Transverse colon (tissue), 4 donors: ENCODE measurements around the gene RFPL3. TPM values are rescaled to one million over a fixed set of nuclear protein-coding genes. Genes with fewer than 3 reads are reported as not detected.
"Not testable (repeated sequence)": the region's sequence is repeated elsewhere in the genome, so short reads cannot be mapped to it uniquely, and the experiment has no call there.

Experiments
- DNase-seq: peaks from one replicate; pipeline ENCODE4 v3.0.0-alpha.2; 2019
- H3K27ac ChIP-seq, 4 donors: fragments of 200-600 bp; sonication (generic); 2 replicates each; pipeline ENCODE4 v1.5.1; 2016 to 2018; ENCODE audit warnings: inconsistent platforms in 4 of 4
- H3K27me3 ChIP-seq: fragments of 200-600 bp; sonication (generic); 2 replicates; pipeline ENCODE4 v1.5.1; 2017; ENCODE audit warnings: inconsistent platforms
- H3K36me3 ChIP-seq, 4 donors: fragments of 200-600 bp; sonication (generic); 2 replicates each; pipeline ENCODE4 v1.5.1; 2017 to 2019; ENCODE audit warnings: inconsistent platforms in 4 of 4
- H3K4me1 ChIP-seq, 4 donors: fragments of 200-600 bp; sonication (generic); 2 replicates each; pipeline ENCODE4 v1.5.1; 2017 to 2020; ENCODE audit warnings: inconsistent platforms in 4 of 4
- H3K4me3 ChIP-seq, 4 donors: fragments of 200-600 bp; sonication (generic); 1 replicate in 1 of 4; 2 replicates in 3 of 4; pipeline versions ENCODE4 v1.5.1 to v1.6.1; 2017 to 2019; ENCODE audit warnings: inconsistent platforms in 4 of 4
- H3K9me3 ChIP-seq, 2 donors: fragments of 200-600 bp; sonication (generic); 2 replicates each; pipeline ENCODE4 v1.5.1; 2017 to 2019; ENCODE audit warnings: inconsistent platforms in 2 of 2
- EP300 ChIP-seq: sonication (generic); formaldehyde crosslinking; IDR thresholded peaks from one replicate; pipeline ENCODE4 v1.6.1; 2017; ENCODE audit warnings: antibody characterized with exemption, low read depth
- POLR2A ChIP-seq: fragments of 450-650 bp; IDR thresholded peaks from one replicate; pipeline ENCODE4 v1.6.1; 2016; ENCODE audit warnings: antibody characterized with exemption, mild to moderate bottlenecking, moderate library complexity
- POLR2AphosphoS5 ChIP-seq, 3 donors: sonication (generic); formaldehyde crosslinking; IDR thresholded peaks; one replicate each; pipeline ENCODE4 v1.6.1; 2016; ENCODE audit warnings: antibody characterized with exemption in 3 of 3
- WGBS, 2 donors: methylation state at CpG; one replicate each; pipeline ENCODE4 v1.1.5; 2018; ENCODE audit warnings: low coverage in 1 of 2; 5-methylcytosine and 5-hydroxymethylcytosine counted together
- in situ Hi-C, 4 donors: fragments of 200-750 bp; cut with MboI; loops; one replicate each; pipeline versions ENCODE4 v1.15.0 to v1.15.1; 2017; ENCODE audit warnings: low sequenced_read_pairs in 3 of 4, low pct_ligation_motif_present in 1 of 4, low pct_unique_long_range_greater_than_20kb in 1 of 4
- intact Hi-C: fragments of 100-400 bp; cut with DNase I; formaldehyde crosslinking; loops from one replicate; pipeline ENCODE4 v1.15.1; 2023; ENCODE audit warnings: low total_unique reads
- total RNA-seq, 4 donors: library from RNA; depleted of rRNA; stranded (reverse); fragments of >200 nt; gene quantifications; one replicate each; pipeline ENCODE4 v1.1.0, GENCODE V29; 2016
- TF ChIP-seq, protein P1 (sequence below), 5 experiments: fragments of 200-600 bp in 3 of 5; fragments of 450-650 bp in 2 of 5; sonication (generic) in 3 of 5; IDR thresholded peaks; 1 replicate in 2 of 5; 2 replicates in 3 of 5; pipeline ENCODE4 v1.5.1; 2016 to 2017; ENCODE audit warnings: antibody characterized with exemption in 5 of 5, inconsistent platforms in 3 of 5, mild to moderate bottlenecking in 2 of 5, moderate library complexity in 1 of 5

Gene RFPL3
- total RNA-seq, 4 donors from 2014 or later, result not detected

GRCh38 chr22:32354360-32355351, 3.0 kb upstream of the RFPL3 start:
- Histone ChIP-seq H3K27me3 (no peaks in the 10 kb centered on the region), H3K9me3 (no peaks in the 10 kb centered on the region), H3K27ac (no peak overlapping the region), H3K4me3 (no peak overlapping the region), H3K4me1 (no peaks in the 10 kb centered on the region), H3K36me3 (no peaks in the 10 kb centered on the region)
- 60 to 88% methylated on average over 3 to 30 of the region's 30 CpGs for WGBS, 2 donors
- TF ChIP-seq POLR2AphosphoS5 (IDR thresholded peaks at IDR 0.05) (no peak), EP300 (no peak), POLR2A (no peak)
- TF ChIP-seq, protein P1, sequence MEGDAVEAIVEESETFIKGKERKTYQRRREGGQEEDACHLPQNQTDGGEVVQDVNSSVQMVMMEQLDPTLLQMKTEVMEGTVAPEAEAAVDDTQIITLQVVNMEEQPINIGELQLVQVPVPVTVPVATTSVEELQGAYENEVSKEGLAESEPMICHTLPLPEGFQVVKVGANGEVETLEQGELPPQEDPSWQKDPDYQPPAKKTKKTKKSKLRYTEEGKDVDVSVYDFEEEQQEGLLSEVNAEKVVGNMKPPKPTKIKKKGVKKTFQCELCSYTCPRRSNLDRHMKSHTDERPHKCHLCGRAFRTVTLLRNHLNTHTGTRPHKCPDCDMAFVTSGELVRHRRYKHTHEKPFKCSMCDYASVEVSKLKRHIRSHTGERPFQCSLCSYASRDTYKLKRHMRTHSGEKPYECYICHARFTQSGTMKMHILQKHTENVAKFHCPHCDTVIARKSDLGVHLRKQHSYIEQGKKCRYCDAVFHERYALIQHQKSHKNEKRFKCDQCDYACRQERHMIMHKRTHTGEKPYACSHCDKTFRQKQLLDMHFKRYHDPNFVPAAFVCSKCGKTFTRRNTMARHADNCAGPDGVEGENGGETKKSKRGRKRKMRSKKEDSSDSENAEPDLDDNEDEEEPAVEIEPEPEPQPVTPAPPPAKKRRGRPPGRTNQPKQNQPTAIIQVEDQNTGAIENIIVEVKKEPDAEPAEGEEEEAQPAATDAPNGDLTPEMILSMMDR (IDR thresholded peaks at IDR 0.05), result no peak
- DNase-seq, result no peak
- intact Hi-C loops (no loop called here), in situ Hi-C loops (no loop called here)

DNA sequence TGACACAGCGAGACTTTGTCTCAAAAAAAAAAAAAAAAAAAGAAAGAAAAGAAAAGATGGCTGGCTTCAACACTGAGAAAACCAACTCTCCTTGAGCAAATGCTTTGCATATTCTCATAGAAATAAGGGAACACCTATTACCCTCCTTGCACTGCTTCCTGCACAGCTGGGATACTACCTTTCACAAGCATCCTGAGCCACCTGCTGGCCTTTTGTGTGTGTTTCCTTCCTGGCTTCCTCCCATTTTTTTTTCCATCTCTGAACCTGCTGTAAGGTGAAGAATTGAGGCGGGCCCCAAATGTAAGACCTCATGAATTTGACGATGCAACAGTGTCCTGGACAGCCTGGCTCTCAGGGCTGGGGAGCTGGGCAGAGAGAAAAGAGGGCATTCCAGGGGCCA, 1.9 kb upstream of the RFPL3 start:
- 70 to 80% methylated on average over 3 of the region's 3 CpGs for WGBS, 2 donors

GRCh38 chr22:32360096-32360495, 2.4 kb downstream of the RFPL3 start:
- H3K4me3 ChIP-seq, H3K27ac ChIP-seq, H3K4me1 ChIP-seq, H3K36me3 ChIP-seq, in situ Hi-C loops, intact Hi-C loops, H3K27me3 ChIP-seq, H3K9me3 ChIP-seq, DNase-seq: not testable (repeated sequence)
- WGBS, 2 donors, result 37 to 79% methylated on average over 3 to 11 of the region's 11 CpGs

More for the DNA sequence above, 1.9 kb upstream of the RFPL3 start:
- in situ Hi-C loops, result no loop called here
- no peak for DNase-seq
- TF ChIP-seq EP300, result no peak
- no peak for TF ChIP-seq POLR2A
- no peak for TF ChIP-seq POLR2AphosphoS5 (IDR thresholded peaks at IDR 0.05)
- TF ChIP-seq, protein P1 (IDR thresholded peaks at IDR 0.05), result no peak
- intact Hi-C loops, result no loop called here
- Histone ChIP-seq H3K4me3 (no peak overlapping the region), H3K36me3 (no peaks in the 10 kb centered on the region), H3K27ac (no peak overlapping the region), H3K4me1 (no peaks in the 10 kb centered on the region), H3K27me3 (no peaks in the 10 kb centered on the region), H3K9me3 (no peaks in the 10 kb centered on the region)

DNA sequence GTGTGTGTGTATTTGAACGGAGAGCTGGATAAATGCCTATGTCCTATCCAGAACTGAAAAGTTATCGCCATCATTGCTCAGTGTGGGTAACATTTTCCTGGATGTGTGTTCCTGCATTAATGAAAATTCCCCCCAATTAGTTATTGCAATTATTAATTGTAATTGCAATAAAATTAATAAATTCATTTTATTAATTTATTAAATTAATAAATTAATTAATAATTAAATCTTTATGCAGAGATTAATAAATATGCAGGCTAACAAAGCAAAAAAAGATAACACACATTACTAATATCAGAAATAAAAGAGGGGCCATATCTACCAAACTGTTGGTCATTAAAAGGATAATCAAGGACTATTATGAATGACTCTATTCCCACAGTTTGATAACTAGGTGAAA, 3.6 kb downstream of the RFPL3 start:
- no peaks in the 10 kb centered on the region for H3K27me3 ChIP-seq
- no peak overlapping the region for H3K27ac ChIP-seq
- no peaks in the 10 kb centered on the region for H3K9me3 ChIP-seq
- TF ChIP-seq EP300, result no peak
- TF ChIP-seq, protein P1 (IDR thresholded peaks at IDR 0.05), result no peak
- no peak for TF ChIP-seq POLR2AphosphoS5 (IDR thresholded peaks at IDR 0.05)
- 88 to 92% methylated on average over 2 of the region's 2 CpGs for WGBS, 2 donors
- H3K4me3 ChIP-seq, result no peak overlapping the region
- intact Hi-C loops (no loop called here), in situ Hi-C loops (no loop called here)
- H3K36me3 ChIP-seq, result no peaks in the 10 kb centered on the region
- no peak for DNase-seq
- H3K4me1 ChIP-seq, result no peaks in the 10 kb centered on the region
